Esophagus muscularis mucosa (tissue), 4 donors: Measurements from ENCODE around the gene AGPS.

Experiments used
- CTCF ChIP-seq, 3 experiments: fragments of 200-600 bp in 2 of 3; fragments of 450-650 bp in 1 of 3; sonication (generic) in 2 of 3; IDR thresholded peaks; one replicate each; pipeline ENCODE4 v1.5.1; 2017 to 2019; ENCODE audit warnings: antibody characterized with exemption in 3 of 3, mild to moderate bottlenecking in 2 of 3, moderate library complexity in 1 of 3
- EP300 ChIP-seq: sonication (generic); formaldehyde crosslinking; IDR thresholded peaks from one replicate; pipeline ENCODE4 v1.6.1; 2017; ENCODE audit warnings: antibody characterized with exemption
- POLR2A ChIP-seq: fragments of 450-650 bp; IDR thresholded peaks from one replicate; pipeline ENCODE4 v1.6.1; 2017; ENCODE audit warnings: antibody characterized with exemption, moderate library complexity, mild to moderate bottlenecking, low read depth
- POLR2AphosphoS5 ChIP-seq, 2 donors: sonication (generic); formaldehyde crosslinking; IDR thresholded peaks; one replicate each; pipeline ENCODE4 v1.6.1; 2017; ENCODE audit warnings: antibody characterized with exemption in 2 of 2

- TF ChIP-seq POLR2A = no peak
- no peak for TF ChIP-seq CTCF (IDR thresholded peaks at IDR 0.05)
- TF ChIP-seq POLR2AphosphoS5 (IDR thresholded peaks at IDR 0.05) = no peak
- TF ChIP-seq EP300 = no peak
These were observed 136.6 kb downstream of the AGPS start for GRCh38 chr2:177529166-177529565.
